SK-MEL-5 (cell line): ENCODE results near the gene LRRTM4. TPM values are rescaled to one million over a fixed set of nuclear protein-coding genes. Genes with fewer than 3 reads are reported as not detected.

ENCODE experiments used
- DNase-seq: peaks from one replicate; pipeline ENCODE4 v3.0.0-alpha.2; 2016; ENCODE audit warnings: low read depth, low spot score
- in situ Hi-C: cut with HindIII; loops from 2 replicates; pipeline ENCODE4 v1.10.0; 2016; ENCODE audit warnings: low sequenced_read_pairs, high pct_unique_total_duplicates, low pct_unique_long_range_greater_than_20kb
- total RNA-seq: library from RNA; depleted of rRNA; stranded (reverse); fragments of >200 nt; shearing (Covaris generic); gene quantifications from 2 replicates; pipeline ENCODE4 v1.2.3, GENCODE V29; 2014

Gene LRRTM4
- total RNA-seq, 1 experiment from 2014 or later, result not detected

DNA sequence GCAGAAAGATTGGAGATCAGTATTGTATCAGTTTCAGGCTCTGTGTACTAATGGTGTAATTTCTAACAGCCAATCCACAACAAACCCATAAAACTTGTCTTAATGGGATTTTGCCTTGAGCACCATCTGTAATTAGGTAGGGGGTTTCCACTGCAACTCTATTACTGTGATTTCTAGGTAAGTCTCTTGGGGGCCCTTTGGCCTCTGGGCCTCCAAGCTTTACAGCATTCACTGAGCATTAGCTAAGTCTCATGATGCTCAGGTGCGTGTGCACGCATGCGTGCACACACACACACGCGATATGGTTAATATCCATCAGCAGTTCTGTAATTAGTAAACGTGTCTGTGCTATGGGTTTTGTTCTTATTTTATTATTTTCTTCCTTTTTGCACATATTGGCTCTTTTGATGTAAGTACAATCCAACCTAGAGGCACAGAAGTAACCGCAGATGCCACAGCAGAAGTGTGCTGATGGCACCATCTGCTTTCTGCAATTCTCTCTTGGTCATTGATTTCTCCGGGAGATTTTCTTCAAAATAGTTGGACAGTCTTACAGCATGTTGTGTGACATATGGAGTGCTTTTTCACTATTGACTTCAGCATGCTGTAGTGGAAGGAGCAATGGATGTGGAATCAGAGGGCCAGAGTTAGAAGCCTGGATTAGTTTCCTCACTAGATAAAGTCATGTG, 592.0 kb downstream of the LRRTM4 start:
- DNase-seq, result no peak
- in situ Hi-C loops, result no loop called here

DNA sequence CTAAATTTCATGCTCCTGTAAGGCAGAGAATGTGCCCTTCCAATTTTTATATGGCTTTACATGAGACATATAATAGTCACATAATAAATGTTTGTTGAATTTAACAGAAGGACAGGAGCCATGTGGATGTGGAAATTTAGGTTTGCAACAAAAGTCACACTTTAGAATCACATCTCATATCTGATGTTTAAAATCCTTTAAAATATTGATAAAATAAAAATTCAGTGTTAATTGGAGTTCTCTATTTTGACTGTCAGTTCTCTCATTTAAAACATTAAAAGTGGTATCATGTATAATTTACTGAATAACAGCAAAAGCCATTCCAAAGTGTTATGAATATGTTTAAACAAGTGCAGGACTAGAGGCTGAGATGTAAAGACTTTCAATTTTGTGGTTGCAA, 594.1 kb downstream of the LRRTM4 start:
- in situ Hi-C loops, result no loop called here
- DNase-seq, result no peak

DNA sequence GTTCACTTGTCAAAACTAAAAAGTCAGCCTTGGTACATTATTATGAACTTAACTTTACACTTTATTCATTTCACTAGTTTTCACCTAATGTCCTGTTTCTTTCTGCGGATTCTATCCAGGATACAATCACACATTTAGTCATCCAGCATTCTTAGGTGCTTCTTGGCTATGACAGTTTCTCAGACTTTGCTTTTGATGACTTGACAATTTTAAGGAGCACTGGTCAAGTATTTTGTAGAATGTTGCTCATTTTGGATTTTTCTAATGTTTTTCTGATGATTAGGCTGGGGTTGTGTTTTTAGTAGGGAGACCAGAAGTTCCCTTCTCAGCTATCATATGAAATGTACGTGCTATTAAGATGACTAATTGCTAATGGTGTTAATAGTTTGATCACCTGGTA, 601.2 kb downstream of the LRRTM4 start:
- DNase-seq, result no peak
- in situ Hi-C loops, result no loop called here

DNA sequence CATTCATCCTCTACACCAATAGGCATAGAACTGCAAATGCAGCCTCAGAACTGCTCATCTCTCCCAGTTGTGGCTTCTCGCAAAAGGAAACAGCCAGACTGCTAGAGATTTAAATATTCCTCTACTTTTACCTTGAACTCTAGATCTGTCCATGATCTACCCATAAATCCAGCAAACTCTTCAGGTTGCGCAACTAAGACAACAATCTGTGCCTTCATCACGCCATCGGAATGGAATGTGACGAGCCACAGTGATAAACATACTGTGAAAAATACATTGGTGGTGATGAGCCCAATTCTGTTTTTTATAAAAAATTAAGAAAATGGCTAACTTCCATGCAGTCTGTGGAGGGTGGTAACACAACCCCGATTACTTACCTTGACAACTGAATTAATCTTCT, 626.7 kb downstream of the LRRTM4 start:
- in situ Hi-C loops, result no loop called here
- no peak for DNase-seq

DNA sequence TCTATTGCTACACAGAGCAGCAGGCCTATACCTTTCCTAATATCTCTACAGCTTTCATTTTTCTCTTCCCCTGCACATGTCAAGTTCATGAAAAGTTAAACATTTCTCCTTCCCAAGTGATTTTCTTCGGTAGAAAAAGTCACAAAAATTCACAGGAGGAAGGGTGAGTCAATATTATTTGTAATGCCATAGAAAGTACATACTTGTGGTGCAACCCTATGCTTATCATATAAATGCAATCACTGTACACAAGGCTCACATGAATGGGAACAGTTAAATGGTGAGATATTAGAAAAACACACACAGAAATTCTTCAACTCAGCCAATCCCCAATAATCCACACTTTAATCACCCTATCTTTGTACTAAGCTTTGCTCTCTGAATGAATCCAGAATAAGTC, 651.6 kb downstream of the LRRTM4 start:
- no peak for DNase-seq
- in situ Hi-C loops, result no loop called here

DNA sequence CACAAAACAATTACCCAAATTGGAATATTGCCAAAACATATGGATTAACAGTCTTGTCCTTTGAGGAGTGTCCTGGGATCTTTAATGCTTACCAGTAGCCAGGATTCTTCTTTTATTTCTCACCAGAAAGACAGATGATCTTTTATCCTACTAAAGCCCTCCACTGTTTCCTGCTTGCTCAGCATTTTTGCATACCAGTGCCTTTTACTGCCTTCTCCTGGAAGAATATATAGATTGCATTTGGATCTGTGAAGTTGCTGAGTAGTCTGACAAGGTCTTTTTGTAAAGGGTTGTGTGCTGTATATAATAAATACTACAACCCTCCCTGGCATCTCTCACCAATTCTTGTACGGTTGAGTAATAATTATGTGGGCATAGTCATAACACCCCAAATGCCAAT, 652.2 kb downstream of the LRRTM4 start:
- no peak for DNase-seq
- in situ Hi-C loops, result no loop called here

DNA sequence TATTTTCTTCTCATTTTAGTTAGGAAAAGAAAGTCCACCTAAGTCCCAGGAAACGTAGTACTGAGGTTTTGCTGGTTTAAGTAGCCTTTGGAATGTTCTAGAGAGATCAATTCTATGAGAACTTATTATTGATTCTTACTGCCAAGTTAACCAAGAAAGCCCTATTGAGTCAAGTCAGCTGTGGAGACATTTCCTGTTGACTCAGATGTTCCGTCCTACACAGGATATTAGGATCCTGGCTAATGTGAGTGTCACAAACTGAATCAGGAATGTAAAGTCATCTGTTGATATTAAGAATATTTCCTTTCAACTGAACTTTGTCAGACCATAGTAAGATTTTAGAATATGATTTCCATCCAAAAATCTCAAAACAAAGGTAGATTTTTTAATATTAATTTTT, 654.3 kb downstream of the LRRTM4 start:
- no peak for DNase-seq
- in situ Hi-C loops, result no loop called here

DNA sequence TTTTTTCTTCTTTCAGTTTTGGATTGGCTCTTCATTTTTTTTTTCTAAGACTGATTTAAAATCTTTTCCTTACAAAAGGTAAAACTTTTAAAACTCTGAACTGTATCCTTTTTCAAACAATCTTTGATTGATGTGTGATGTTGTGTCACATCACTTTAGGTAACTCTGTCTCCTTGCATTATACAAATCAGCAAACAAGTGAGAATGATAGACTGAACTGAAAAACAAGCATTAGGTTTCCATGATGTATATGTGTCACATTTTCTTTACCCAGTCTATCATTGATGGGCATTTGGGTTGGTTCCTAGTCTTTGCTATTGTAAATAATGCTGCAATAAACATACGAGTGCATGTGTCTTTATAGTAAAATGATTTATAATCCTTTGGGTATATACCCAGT, 655.7 kb downstream of the LRRTM4 start:
- in situ Hi-C loops, result no loop called here

DNA sequence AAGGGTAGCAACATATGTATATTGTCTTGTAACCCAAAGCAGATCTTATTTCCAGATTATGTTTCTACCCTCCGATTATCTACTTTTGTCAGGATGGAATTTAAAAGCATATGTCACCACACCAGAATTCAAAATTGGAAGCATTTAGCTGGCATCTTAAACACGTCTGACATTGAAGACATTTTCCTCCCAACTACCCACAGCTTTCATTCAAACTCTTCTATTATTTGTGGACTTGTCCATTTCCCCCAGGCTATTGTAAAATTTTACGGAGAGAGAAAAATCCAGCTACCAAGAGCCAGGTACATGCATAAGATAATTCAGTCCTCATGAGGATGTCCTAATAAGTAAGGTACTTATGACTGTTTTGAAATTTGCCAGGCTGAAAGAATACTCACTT, 659.3 kb downstream of the LRRTM4 start:
- no peak for DNase-seq
- in situ Hi-C loops, result no loop called here

More for the DNA sequence above, 655.7 kb downstream of the LRRTM4 start:
- DNase-seq, result no peak

DNA sequence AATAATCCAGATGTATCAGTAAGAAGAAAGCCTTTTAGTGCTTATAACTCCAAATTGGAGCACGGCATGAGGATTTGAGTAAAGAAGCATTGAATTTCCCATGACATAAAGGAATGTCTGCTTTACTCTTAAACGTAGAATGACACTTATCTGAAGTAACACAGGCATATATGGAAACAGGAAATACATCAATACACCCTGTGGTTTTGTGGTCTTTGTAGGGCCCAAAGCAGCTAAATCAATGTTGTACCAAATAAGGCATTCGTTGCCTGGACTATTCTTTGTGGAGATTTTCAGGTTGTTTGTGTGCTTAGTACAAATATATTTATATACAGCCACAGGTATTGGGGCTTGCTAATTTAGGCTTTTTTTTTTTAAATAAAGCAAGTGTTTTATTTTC, 660.5 kb downstream of the LRRTM4 start:
- DNase-seq, result no peak
- in situ Hi-C loops, result no loop called here

DNA sequence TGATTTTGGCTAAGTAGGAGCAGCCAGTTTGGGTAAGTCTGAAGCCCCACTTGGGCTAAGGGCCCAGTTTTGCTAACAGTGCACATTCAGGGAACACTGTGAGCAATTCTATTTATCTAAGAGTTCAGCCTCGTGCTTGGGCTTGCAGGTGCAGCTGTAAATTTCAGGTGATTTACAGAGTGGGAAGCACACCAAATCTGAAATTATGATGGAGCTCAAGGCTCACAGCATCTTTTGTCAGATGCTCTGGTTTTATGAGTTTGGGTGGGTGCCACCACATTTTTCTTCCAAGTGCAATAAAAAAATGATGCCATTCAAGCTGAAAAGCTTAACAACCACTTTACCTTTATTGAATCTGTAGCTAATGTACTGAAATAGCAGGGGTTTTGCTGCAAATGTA, 671.2 kb downstream of the LRRTM4 start:
- no peak for DNase-seq
- in situ Hi-C loops, result no loop called here

DNA sequence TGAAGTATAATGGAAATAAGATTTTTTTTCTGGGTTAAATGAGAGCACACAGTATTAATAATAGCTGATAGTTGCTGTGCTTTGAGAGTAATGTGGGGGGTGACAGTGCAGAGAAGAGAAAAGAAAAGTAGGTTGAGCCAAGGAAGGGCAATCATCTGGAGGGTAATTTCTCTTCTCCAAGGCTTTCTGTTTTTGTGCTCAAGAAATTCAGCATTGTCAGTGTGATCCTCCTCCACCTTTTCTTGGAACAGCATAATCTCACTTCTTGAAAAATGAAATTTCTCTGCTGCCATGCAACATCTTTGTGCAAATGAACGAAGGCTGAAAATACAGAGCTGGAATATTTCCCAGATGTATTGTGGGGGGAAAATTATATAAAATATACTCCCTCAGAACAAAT, 673.1 kb downstream of the LRRTM4 start:
- DNase-seq, result no peak
- in situ Hi-C loops, result no loop called here

DNA sequence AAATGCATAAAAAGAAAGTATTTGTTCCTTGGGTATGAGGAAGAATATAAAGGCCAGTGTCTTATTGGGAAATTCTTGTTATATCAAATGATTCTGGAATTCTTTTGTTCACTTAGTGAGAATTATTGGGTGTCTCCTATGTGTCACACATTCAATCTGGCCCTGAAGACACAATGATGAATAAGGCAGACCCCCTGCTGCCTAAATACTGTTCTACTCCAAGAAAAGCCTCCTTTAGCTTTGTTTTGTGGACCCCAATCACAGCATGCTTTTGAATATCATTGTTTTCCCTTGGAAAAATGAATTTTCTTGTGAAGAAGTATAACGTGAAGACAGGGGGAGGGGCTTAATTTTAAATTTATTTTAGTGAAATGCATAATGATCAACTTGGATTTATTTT, 682.4 kb downstream of the LRRTM4 start:
- in situ Hi-C loops, result no loop called here
- DNase-seq, result no peak

DNA sequence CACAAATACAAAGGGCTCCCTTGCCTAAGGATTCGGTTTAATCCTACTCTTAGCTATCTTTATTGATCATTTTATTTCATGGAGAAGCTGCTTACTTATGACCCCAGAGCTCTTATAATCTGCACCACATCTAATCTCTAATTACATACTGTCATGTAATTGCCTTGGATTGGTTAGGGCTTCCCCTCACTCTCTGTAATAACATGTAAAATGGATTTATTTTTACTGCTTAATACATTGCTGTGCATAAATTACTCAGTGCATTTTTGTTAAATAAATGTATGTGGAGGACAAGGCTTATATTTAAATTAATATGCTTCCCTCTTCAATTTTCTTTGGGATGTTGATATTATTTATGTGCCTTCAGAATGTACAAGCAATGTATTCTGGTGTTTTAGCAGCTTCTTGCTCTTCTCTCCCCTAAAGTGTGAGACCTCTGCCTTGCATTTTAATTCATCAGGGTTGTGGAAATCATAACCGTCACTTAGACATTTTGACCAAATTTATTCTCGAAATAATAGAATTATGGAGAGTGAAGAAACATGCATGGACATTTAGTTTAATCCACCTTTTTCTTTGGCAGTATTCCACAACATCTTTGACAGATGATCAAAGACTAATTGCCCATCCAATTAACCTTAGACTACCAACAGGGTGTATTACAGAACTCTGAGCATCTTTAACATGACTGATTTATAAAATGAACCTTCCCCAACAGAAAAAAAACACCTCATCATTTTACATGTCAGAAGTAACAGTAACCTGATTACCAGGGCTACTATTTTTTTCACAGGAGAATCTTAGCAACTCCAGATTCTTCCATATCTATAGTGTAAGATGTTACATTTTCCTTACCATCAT, 692.6 kb downstream of the LRRTM4 start:
- DNase-seq, result no peak

DNA sequence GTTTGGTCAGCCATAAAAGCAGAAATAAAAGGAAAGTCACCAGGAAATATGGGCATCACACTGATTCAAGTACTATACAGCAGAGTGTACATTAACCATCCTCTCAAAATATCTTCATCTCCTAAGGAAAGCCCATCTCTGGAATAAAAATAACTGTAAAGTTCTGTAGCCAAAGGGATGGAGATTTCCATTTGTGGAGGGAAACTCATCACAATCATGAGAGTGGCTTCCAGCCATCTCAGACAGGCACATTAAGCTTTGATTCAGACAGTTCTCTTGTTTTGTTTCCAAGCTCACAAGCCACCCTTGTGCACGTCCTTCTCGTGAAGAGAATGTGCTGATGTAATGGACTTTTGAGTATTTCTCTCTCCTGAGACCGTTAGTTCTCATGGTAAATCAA, 695.5 kb downstream of the LRRTM4 start:
- no peak for DNase-seq
- in situ Hi-C loops, result no loop called here

More for the DNA sequence above, 692.6 kb downstream of the LRRTM4 start:
- in situ Hi-C loops, result no loop called here

DNA sequence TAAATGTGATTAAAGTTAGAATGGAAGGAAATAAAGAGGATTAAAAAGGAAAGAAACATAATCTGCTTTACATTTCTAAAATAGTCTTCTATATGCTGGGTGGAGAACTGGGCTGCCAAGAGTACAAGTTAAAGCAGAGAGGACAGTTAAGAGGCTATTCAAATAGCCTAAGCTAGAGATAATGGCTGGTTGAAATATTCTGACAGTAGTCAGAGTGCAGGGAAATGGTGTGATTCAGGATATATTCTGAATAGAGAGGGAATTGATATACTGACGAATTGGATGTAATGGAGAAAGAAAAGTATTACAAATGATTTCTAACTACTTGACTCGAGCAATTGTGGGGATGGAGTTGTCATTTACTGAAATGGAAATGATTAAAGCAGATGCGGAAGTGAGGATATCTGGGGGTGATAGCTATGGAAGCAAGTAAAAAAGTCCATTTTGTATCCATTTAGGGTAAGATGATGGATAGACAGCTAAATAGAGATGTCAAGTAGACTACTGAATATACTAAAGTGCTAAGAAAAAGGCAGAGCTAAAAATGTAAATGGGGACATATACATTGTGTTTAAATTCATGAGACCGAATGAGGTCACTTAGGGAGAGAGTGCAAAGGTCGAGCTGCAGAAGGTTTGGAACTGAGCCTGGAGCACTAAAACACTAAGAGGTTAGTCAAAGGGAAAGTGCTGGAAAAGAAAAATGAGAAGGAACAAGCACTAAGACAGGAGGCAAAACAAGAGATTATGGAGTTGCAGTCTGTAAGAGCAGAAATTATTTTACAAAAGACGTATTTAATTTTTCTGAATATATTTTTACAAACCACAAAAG, 696.8 kb downstream of the LRRTM4 start:
- no peak for DNase-seq
- in situ Hi-C loops, result no loop called here

DNA sequence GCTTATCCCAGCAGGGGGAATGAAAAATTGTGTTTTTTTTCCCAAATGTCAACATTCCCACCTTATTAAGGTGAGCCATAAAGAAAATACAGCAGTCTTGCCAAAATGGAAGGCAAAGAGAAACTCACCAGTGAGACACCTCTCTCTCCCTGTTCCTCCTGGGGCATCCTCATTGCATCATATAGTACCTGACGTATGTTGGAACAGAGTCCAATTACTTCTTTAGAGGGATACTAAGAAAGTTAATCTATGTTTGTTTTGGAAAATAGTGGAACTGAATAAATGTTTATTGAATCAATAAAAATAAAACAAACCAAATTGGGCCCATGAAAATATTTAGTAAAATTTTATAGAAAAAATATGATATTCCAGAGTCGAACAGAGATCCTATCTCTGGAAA, 700.4 kb downstream of the LRRTM4 start:
- in situ Hi-C loops, result no loop called here
- DNase-seq, result no peak

DNA sequence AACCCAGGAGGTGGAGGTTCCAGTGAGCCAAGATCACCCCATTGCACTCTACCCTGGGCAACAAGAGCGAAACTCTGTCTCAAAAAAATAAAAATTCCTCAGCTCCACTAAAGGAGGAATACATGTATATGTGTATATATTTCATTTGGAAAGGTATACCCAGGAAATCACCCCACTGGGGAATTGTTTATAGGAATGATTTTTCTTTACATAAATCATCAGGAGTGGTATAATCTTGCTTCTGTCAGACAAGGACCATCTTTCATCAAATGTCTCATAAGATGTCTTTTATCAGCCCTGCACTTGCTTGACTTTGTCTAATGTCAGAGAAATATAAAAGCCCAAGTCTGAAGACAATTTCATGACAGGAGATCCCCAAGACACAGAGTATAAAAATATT, 709.1 kb downstream of the LRRTM4 start:
- in situ Hi-C loops, result no loop called here
- DNase-seq, result no peak
